HG02588 (cell line): ENCODE measurements around the gene CEP68.
A peak's percentile ranks its signal among the peaks of the same experiment; 100 is the strongest.
"Not testable (repeated sequence)": the region's sequence is repeated elsewhere in the genome, so short reads cannot be mapped to it uniquely, and the experiment has no call there.

Source experiments
- ATAC-seq: cut with Tn5 transposase; IDR thresholded peaks from one replicate; pipeline ENCODE4 v1.9.1; 2021; ENCODE audit warnings: mild to moderate bottlenecking, moderate library complexity; ENCODE audit not compliant: unreplicated experiment

CEP68 gene

GRCh38 chr2:65031341-65032018 lies 24.7 kb upstream of the CEP68 start:
- ATAC-seq = peak; percentile 46

- peak; percentile 19 for ATAC-seq
These were observed 23.9 kb upstream of the CEP68 start for GRCh38 chr2:65032019-65032975.

GRCh38 chr2:65033178-65033577 lies 23.0 kb upstream of the CEP68 start:
- no peak for ATAC-seq

GRCh38 chr2:65033667-65034066 lies 22.5 kb upstream of the CEP68 start:
- not testable (repeated sequence) for ATAC-seq

- ATAC-seq = no peak
These were observed 20.8 kb upstream of the CEP68 start for GRCh38 chr2:65035351-65035943.

GRCh38 chr2:65037178-65037577 lies 19.0 kb upstream of the CEP68 start:
- ATAC-seq = no peak

GRCh38 chr2:65039640-65040039 lies 16.6 kb upstream of the CEP68 start:
- no peak for ATAC-seq

- ATAC-seq = peak; percentile 77
These were observed 15.6 kb upstream of the CEP68 start for GRCh38 chr2:65040400-65041261.

- no peak for ATAC-seq
These were observed 13.2 kb upstream of the CEP68 start for GRCh38 chr2:65043001-65043400.

GRCh38 chr2:65044097-65044735 lies 12.0 kb upstream of the CEP68 start:
- ATAC-seq = no peak

GRCh38 chr2:65045651-65046050 lies 10.6 kb upstream of the CEP68 start:
- ATAC-seq = no peak

GRCh38 chr2:65046633-65047407 lies 9.4 kb upstream of the CEP68 start:
- ATAC-seq = no peak

- no peak for ATAC-seq
These were observed 7.1 kb upstream of the CEP68 start for GRCh38 chr2:65049010-65049639.

GRCh38 chr2:65050931-65051330 lies 5.3 kb upstream of the CEP68 start:
- ATAC-seq = no peak

GRCh38 chr2:65053199-65053598 lies 3.0 kb upstream of the CEP68 start:
- peak; percentile 48 for ATAC-seq

- no peak for ATAC-seq
These were observed 1.3 kb upstream of the CEP68 start for GRCh38 chr2:65054749-65055421.

- ATAC-seq = peak; percentile 24
These were observed 598 bp upstream of the CEP68 start for GRCh38 chr2:65055422-65056214.

- no peak for ATAC-seq
These were observed 799 bp downstream of the CEP68 start for GRCh38 chr2:65057054-65057375.
